C4-2B (cell line): Measurements from ENCODE around the gene GATA2.

Source experiments
- ZFX ChIP-seq: fragments of 450-650 bp; IDR thresholded peaks from 2 replicates; pipeline ENCODE4 v1.6.1; 2017
- TF ChIP-seq, protein P1 (sequence below): fragments of 450-650 bp; conservative IDR thresholded peaks from 2 replicates; pipeline ENCODE4 v1.5.1; 2017; ENCODE audit warnings: mild to moderate bottlenecking

- TF ChIP-seq, protein P1, sequence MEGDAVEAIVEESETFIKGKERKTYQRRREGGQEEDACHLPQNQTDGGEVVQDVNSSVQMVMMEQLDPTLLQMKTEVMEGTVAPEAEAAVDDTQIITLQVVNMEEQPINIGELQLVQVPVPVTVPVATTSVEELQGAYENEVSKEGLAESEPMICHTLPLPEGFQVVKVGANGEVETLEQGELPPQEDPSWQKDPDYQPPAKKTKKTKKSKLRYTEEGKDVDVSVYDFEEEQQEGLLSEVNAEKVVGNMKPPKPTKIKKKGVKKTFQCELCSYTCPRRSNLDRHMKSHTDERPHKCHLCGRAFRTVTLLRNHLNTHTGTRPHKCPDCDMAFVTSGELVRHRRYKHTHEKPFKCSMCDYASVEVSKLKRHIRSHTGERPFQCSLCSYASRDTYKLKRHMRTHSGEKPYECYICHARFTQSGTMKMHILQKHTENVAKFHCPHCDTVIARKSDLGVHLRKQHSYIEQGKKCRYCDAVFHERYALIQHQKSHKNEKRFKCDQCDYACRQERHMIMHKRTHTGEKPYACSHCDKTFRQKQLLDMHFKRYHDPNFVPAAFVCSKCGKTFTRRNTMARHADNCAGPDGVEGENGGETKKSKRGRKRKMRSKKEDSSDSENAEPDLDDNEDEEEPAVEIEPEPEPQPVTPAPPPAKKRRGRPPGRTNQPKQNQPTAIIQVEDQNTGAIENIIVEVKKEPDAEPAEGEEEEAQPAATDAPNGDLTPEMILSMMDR = no peak
- TF ChIP-seq ZFX = no peak
Observed at GRCh38 chr3:128508852-128509251, 15.9 kb upstream of the GATA2 start.
